Liver (tissue), 3 donors: ENCODE results near the gene NOA1.

ENCODE experiments used
- FOXA1 ChIP-seq: IDR thresholded peaks from 2 replicates; pipeline ENCODE4 v1.6.1; 2016; ENCODE audit warnings: antibody characterized with exemption
- GABPA ChIP-seq, 2 donors: IDR thresholded peaks in 1 of 2; conservative IDR thresholded peaks in 1 of 2; 2 replicates each; pipeline ENCODE4 v1.6.1; 2016; ENCODE audit warnings: antibody characterized with exemption in 2 of 2, mild to moderate bottlenecking in 1 of 2, moderate library complexity in 1 of 2
- SP1 ChIP-seq: IDR thresholded peaks from 2 replicates; pipeline ENCODE4 v1.6.1; 2018; ENCODE audit warnings: antibody characterized with exemption, mild to moderate bottlenecking
- TAF1 ChIP-seq: conservative IDR thresholded peaks from 2 replicates; pipeline ENCODE4 v1.6.1; 2016; ENCODE audit warnings: antibody characterized with exemption, mild to moderate bottlenecking
- YY1 ChIP-seq: IDR thresholded peaks from 2 replicates; pipeline ENCODE4 v1.6.1; 2016; ENCODE audit warnings: antibody characterized with exemption, mild to moderate bottlenecking
- TF ChIP-seq, protein P1 (sequence below): fragments of 150-350 bp; IDR thresholded peaks from 2 replicates; pipeline ENCODE4 v1.5.1; 2017; ENCODE audit warnings: improper control_type of control experiment, low read depth, low read length; ENCODE audit not compliant: missing input control
- TF ChIP-seq, protein P2 (sequence below): IDR thresholded peaks from 2 replicates; pipeline ENCODE4 v1.6.1; 2016; ENCODE audit warnings: antibody characterized with exemption, mild to moderate bottlenecking
- TF ChIP-seq, protein P3 (sequence below): IDR thresholded peaks from 2 replicates; pipeline ENCODE4 v1.6.1; 2016; ENCODE audit warnings: antibody characterized with exemption
- donor health status: healthy.
- donor health status: healthy.

DNA sequence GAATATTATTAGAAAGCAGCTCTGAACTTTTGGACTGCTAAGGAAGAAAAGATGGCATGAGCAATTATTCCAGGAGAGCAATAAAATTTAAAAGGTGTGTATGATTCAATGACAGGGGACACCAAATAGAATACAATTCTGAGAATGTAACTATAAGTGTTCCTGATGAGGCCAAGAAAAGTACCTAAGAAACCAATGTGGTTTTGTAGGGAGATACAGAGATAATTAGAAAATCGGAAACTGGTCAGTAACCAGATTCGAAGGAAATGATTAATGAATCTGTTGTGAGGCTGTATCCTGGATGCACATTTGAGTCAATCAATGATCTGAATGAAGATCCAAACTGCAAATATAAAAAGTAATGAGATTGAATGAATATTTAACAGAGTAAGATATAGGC is 6.0 kb downstream of the NOA1 start:
- TF ChIP-seq, protein P1, sequence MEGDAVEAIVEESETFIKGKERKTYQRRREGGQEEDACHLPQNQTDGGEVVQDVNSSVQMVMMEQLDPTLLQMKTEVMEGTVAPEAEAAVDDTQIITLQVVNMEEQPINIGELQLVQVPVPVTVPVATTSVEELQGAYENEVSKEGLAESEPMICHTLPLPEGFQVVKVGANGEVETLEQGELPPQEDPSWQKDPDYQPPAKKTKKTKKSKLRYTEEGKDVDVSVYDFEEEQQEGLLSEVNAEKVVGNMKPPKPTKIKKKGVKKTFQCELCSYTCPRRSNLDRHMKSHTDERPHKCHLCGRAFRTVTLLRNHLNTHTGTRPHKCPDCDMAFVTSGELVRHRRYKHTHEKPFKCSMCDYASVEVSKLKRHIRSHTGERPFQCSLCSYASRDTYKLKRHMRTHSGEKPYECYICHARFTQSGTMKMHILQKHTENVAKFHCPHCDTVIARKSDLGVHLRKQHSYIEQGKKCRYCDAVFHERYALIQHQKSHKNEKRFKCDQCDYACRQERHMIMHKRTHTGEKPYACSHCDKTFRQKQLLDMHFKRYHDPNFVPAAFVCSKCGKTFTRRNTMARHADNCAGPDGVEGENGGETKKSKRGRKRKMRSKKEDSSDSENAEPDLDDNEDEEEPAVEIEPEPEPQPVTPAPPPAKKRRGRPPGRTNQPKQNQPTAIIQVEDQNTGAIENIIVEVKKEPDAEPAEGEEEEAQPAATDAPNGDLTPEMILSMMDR, result no peak
- TF ChIP-seq YY1 (no peak), SP1 (no peak), GABPA (IDR thresholded peaks at IDR 0.05 in 1 of 2, conservative IDR thresholded peaks at IDR 0.05 in 1 of 2) (no peak), TAF1 (no peak), FOXA1 (no peak)
- TF ChIP-seq, protein P2, sequence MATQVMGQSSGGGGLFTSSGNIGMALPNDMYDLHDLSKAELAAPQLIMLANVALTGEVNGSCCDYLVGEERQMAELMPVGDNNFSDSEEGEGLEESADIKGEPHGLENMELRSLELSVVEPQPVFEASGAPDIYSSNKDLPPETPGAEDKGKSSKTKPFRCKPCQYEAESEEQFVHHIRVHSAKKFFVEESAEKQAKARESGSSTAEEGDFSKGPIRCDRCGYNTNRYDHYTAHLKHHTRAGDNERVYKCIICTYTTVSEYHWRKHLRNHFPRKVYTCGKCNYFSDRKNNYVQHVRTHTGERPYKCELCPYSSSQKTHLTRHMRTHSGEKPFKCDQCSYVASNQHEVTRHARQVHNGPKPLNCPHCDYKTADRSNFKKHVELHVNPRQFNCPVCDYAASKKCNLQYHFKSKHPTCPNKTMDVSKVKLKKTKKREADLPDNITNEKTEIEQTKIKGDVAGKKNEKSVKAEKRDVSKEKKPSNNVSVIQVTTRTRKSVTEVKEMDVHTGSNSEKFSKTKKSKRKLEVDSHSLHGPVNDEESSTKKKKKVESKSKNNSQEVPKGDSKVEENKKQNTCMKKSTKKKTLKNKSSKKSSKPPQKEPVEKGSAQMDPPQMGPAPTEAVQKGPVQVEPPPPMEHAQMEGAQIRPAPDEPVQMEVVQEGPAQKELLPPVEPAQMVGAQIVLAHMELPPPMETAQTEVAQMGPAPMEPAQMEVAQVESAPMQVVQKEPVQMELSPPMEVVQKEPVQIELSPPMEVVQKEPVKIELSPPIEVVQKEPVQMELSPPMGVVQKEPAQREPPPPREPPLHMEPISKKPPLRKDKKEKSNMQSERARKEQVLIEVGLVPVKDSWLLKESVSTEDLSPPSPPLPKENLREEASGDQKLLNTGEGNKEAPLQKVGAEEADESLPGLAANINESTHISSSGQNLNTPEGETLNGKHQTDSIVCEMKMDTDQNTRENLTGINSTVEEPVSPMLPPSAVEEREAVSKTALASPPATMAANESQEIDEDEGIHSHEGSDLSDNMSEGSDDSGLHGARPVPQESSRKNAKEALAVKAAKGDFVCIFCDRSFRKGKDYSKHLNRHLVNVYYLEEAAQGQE, result no peak
- TF ChIP-seq, protein P3, sequence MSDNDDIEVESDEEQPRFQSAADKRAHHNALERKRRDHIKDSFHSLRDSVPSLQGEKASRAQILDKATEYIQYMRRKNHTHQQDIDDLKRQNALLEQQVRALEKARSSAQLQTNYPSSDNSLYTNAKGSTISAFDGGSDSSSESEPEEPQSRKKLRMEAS, result no peak
